Vagina (tissue), 2 donors: Measurements from ENCODE around the gene LRRN1.

Source experiments
- CTCF ChIP-seq, 3 experiments: fragments of 450-650 bp in 2 of 3; fragments of 200-600 bp in 1 of 3; sonication (generic) in 1 of 3; IDR thresholded peaks; one replicate each; pipeline ENCODE4 v1.5.1; 2017 to 2019; ENCODE audit warnings: antibody characterized with exemption in 3 of 3, mild to moderate bottlenecking in 2 of 3, moderate library complexity in 2 of 3
- POLR2A ChIP-seq, 2 donors: fragments of 450-650 bp; IDR thresholded peaks; one replicate each; pipeline ENCODE4 v1.6.1; 2017; ENCODE audit warnings: antibody characterized with exemption in 2 of 2, mild to moderate bottlenecking in 2 of 2, moderate library complexity in 2 of 2

- no peak for TF ChIP-seq POLR2A (IDR thresholded peaks at IDR 0.05)
- TF ChIP-seq CTCF (IDR thresholded peaks at IDR 0.05): no peak
Observed at GRCh38 chr3:3801494-3801841, 2.2 kb downstream of the LRRN1 start.
